ENCODE results near the gene MRPL46.
A peak's percentile ranks its signal among the peaks of the same experiment; 100 is the strongest.
"Not testable (repeated sequence)": the region's sequence is repeated elsewhere in the genome, so short reads cannot be mapped to it uniquely, and the experiment has no call there.

Gene MRPL46

DNA sequence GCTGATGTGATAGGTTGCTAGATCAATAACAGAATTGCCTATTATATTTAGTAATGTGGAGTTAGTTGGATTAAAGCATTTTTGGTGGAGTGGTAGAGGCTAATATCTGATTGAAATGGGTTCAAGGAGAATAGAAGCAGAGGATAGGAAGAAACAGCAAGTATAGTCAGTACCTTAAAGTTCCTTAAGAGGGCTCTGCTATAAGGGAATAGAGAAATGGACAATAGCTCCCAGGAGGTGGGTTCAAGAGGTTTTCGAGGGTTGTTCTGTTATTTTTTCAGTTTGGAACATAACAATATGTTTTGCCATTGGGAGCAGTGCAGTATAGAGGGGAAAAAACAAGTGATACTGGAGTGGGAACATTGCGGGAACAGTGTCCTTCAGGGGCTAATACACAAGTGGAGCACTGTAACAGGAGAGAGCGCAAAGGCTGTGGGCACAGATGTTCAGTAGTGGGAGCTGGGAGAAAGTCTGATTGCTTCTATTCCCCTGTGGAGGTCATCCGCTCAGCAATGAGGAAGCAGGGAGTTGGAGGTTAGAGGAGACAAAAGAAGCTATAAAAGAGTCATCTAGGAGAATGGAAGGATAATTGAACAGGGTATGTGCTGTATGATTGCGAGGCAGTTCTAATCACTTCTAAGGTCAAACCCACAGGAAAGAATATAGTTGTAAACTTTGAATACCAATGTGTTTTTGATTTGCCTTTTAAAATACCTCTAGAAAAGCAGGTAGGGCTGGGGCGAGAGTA lies 3.6 kb upstream of the MRPL46 start:
- peaks cover 19% of the 10 kb centered on the region for H3K79me2 ChIP-seq (ENCODE audit: insufficient read depth, low read length)
- H3K4me1 ChIP-seq (ENCODE audit: insufficient read depth, low read length, severe bottlenecking): peaks cover 24% of the 10 kb centered on the region
- H3F3A ChIP-seq (ENCODE audit: insufficient read depth, low read length): no peaks in the 10 kb centered on the region
- H3K9me2 ChIP-seq (ENCODE audit: low read depth, low read length): no peaks in the 10 kb centered on the region
- peaks cover 37% of the 10 kb centered on the region for H3K36me3 ChIP-seq (ENCODE audit: insufficient read depth, low read length)
- TF ChIP-seq, protein P1, sequence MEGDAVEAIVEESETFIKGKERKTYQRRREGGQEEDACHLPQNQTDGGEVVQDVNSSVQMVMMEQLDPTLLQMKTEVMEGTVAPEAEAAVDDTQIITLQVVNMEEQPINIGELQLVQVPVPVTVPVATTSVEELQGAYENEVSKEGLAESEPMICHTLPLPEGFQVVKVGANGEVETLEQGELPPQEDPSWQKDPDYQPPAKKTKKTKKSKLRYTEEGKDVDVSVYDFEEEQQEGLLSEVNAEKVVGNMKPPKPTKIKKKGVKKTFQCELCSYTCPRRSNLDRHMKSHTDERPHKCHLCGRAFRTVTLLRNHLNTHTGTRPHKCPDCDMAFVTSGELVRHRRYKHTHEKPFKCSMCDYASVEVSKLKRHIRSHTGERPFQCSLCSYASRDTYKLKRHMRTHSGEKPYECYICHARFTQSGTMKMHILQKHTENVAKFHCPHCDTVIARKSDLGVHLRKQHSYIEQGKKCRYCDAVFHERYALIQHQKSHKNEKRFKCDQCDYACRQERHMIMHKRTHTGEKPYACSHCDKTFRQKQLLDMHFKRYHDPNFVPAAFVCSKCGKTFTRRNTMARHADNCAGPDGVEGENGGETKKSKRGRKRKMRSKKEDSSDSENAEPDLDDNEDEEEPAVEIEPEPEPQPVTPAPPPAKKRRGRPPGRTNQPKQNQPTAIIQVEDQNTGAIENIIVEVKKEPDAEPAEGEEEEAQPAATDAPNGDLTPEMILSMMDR (IDR thresholded peaks at IDR 0.05; ENCODE audit: low read length): no peak; the same call in 1 of the 2 replicates
- no peak for TF ChIP-seq EZH2 (IDR thresholded peaks at IDR 0.05; ENCODE audit: borderline replicate concordance, low read length)
- no peak overlapping the region for H3K4me3 ChIP-seq (ENCODE audit: low read depth, low read length, poor library complexity, severe bottlenecking)
- H4K20me1 ChIP-seq (ENCODE audit: insufficient read depth, low read length): no peaks in the 10 kb centered on the region
- H3K4me2 ChIP-seq (ENCODE audit: low read length): no peak overlapping the region
- no peak overlapping the region for H2AFZ ChIP-seq (ENCODE audit: low read length)
- H3K27me3 ChIP-seq (ENCODE audit: insufficient read depth, low read length): no peaks in the 10 kb centered on the region
- no peaks in the 10 kb centered on the region for H3K9me3 ChIP-seq (ENCODE audit: low read length)
- no peak overlapping the region for H3K9ac ChIP-seq (ENCODE audit: low read length)
- H3K27ac ChIP-seq (ENCODE audit: low read depth, low read length, poor library complexity, severe bottlenecking): no peak overlapping the region

DNA sequence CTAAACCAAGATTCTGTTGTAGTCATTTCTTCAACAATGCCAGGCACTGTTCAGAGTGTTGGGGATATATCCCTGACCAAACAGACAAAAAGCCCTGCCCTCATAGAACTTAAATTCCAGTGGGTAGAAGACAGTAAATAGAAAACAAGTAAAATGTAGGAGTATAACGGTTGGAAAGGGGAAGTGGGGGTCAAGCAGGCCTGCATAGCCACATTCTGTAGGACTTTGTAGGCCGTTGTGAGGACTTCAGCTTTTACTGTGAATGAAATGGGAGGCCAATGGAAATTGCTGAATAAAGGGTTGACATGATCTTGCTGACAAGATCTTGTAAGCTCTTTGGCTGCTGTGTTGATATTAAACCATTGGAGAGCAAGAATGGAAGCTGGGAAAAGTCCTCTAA lies 2.1 kb upstream of the MRPL46 start:
- Histone ChIP-seq H3K4me3 (ENCODE audit: low read depth, low read length, poor library complexity, severe bottlenecking) (no peak overlapping the region), H3K79me2 (ENCODE audit: insufficient read depth, low read length) (peaks cover 22% of the 10 kb centered on the region), H3K4me1 (ENCODE audit: insufficient read depth, low read length, severe bottlenecking) (peaks cover 26% of the 10 kb centered on the region), H4K20me1 (ENCODE audit: insufficient read depth, low read length) (no peaks in the 10 kb centered on the region), H3K9me3 (ENCODE audit: low read length) (no peaks in the 10 kb centered on the region), H3K36me3 (ENCODE audit: insufficient read depth, low read length) (peaks cover 45% of the 10 kb centered on the region), H3K9me2 (ENCODE audit: low read depth, low read length) (no peaks in the 10 kb centered on the region), H3K4me2 (ENCODE audit: low read length) (no peak overlapping the region; the same call in 1 of the 2 replicates), H3K27ac (ENCODE audit: low read depth, low read length, poor library complexity, severe bottlenecking) (no peak overlapping the region), H3F3A (ENCODE audit: insufficient read depth, low read length) (no peaks in the 10 kb centered on the region), H2AFZ (ENCODE audit: low read length) (no peak overlapping the region), H3K9ac (ENCODE audit: low read length) (no peak overlapping the region), H3K27me3 (ENCODE audit: insufficient read depth, low read length) (no peaks in the 10 kb centered on the region)
- TF ChIP-seq, protein P1 (IDR thresholded peaks at IDR 0.05; ENCODE audit: low read length): no peak
- TF ChIP-seq EZH2 (IDR thresholded peaks at IDR 0.05; ENCODE audit: borderline replicate concordance, low read length): no peak

DNA sequence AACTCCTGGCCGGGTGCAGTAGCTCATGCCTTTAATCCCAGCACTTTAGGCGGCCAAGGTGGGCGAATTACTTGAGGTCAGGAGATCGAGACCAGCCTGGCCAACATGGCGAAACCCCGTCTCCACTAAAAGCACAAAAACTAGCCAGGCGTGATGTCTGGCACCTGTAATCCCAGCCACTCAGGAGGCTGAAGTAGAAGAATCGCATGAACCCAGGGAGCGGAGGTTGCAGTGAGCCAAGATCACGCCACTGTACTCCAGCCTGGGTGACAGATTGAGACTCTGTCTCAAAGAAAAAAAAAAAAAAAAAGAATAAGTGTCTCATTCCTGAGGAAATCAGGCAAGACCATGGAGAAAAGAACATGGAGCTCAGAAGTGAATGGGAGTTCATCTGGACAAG lies 1.5 kb upstream of the MRPL46 start:
- not testable (repeated sequence) for H3K9me2 ChIP-seq (ENCODE audit: low read depth, low read length); H4K20me1 ChIP-seq (ENCODE audit: insufficient read depth, low read length); H3K27me3 ChIP-seq (ENCODE audit: insufficient read depth, low read length); H3K27ac ChIP-seq (ENCODE audit: low read depth, low read length, poor library complexity, severe bottlenecking); H3K9me3 ChIP-seq (ENCODE audit: low read length); H2AFZ ChIP-seq (ENCODE audit: low read length); H3F3A ChIP-seq (ENCODE audit: insufficient read depth, low read length)
- Histone ChIP-seq H3K9ac (ENCODE audit: low read length) (peak overlapping the region; percentile 96; the same call in 1 of the 2 replicates), H3K79me2 (ENCODE audit: insufficient read depth, low read length) (peaks cover 22% of the 10 kb centered on the region), H3K4me3 (ENCODE audit: low read depth, low read length, poor library complexity, severe bottlenecking) (peak overlapping the region; percentile 84), H3K4me1 (ENCODE audit: insufficient read depth, low read length, severe bottlenecking) (peaks cover 26% of the 10 kb centered on the region), H3K36me3 (ENCODE audit: insufficient read depth, low read length) (peaks cover 49% of the 10 kb centered on the region), H3K4me2 (ENCODE audit: low read length) (peak overlapping the region; percentile 97)
